GM21619 (cell line): Measurements from ENCODE around the gene CCDC68.
"Not testable (repeated sequence)": the region's sequence is repeated elsewhere in the genome, so short reads cannot be mapped to it uniquely, and the experiment has no call there.

Experiments
- ATAC-seq: cut with Tn5 transposase; IDR thresholded peaks from one replicate; pipeline ENCODE4 v1.9.1; 2021; ENCODE audit not compliant: unreplicated experiment

The CCDC68 gene

GRCh38 chr18:54958704-54959625 lies at the start of gene CCDC68:
TSS of gene CCDC68 (minus strand) at chr18:54959461. CDS start at chr18:54942791, 16,670 bp downstream.
- no peak for ATAC-seq

- no peak for ATAC-seq
Observed at GRCh38 chr18:55007602-55008001, 48.3 kb upstream of the CCDC68 start.

GRCh38 chr18:55003695-55004094 lies 44.4 kb upstream of the CCDC68 start:
- no peak for ATAC-seq

- ATAC-seq = no peak
Observed at GRCh38 chr18:55002261-55002660, 43.0 kb upstream of the CCDC68 start.

- ATAC-seq = no peak
Observed at GRCh38 chr18:55001394-55002024, 42.2 kb upstream of the CCDC68 start.

GRCh38 chr18:55000529-55000928 lies 41.3 kb upstream of the CCDC68 start:
- no peak for ATAC-seq

GRCh38 chr18:54999016-54999415 lies 39.8 kb upstream of the CCDC68 start:
- ATAC-seq = no peak

GRCh38 chr18:54995421-54996143 lies 36.3 kb upstream of the CCDC68 start:
- ATAC-seq = no peak

GRCh38 chr18:54991981-54992380 lies 32.7 kb upstream of the CCDC68 start:
- no peak for ATAC-seq

- no peak for ATAC-seq
Observed at GRCh38 chr18:54984908-54985307, 25.6 kb upstream of the CCDC68 start.

GRCh38 chr18:54983791-54984190 lies 24.5 kb upstream of the CCDC68 start:
- ATAC-seq = no peak

- peak; percentile 66 for ATAC-seq
Observed at GRCh38 chr18:54983041-54983686, 23.9 kb upstream of the CCDC68 start.

- no peak for ATAC-seq
Observed at GRCh38 chr18:54981076-54981475, 21.8 kb upstream of the CCDC68 start.

- ATAC-seq = no peak
Observed at GRCh38 chr18:54975598-54975997, 16.3 kb upstream of the CCDC68 start.

- ATAC-seq = no peak
Observed at GRCh38 chr18:54973046-54973445, 13.8 kb upstream of the CCDC68 start.

- no peak for ATAC-seq
Observed at GRCh38 chr18:54968807-54969206, 9.5 kb upstream of the CCDC68 start.

GRCh38 chr18:54968237-54968636 lies 9.0 kb upstream of the CCDC68 start:
- not testable (repeated sequence) for ATAC-seq

- no peak for ATAC-seq
Observed at GRCh38 chr18:54967786-54968185, 8.5 kb upstream of the CCDC68 start.

- ATAC-seq = no peak
Observed at GRCh38 chr18:54964741-54965140, 5.5 kb upstream of the CCDC68 start.

- no peak for ATAC-seq
Observed at GRCh38 chr18:54962919-54963645, 3.8 kb upstream of the CCDC68 start.
